ENCODE results near the gene TRMO. TPM values are rescaled to one million over a fixed set of nuclear protein-coding genes. Genes with fewer than 3 reads are reported as not detected.

The TRMO gene
- total and polyA plus RNA-seq, 9 of the 15 experiments (the other 6 are each of a cell fraction or from before 2014, with no cell fraction given), result 5.6 to 22.4 (median 16.2) TPM

DNA sequence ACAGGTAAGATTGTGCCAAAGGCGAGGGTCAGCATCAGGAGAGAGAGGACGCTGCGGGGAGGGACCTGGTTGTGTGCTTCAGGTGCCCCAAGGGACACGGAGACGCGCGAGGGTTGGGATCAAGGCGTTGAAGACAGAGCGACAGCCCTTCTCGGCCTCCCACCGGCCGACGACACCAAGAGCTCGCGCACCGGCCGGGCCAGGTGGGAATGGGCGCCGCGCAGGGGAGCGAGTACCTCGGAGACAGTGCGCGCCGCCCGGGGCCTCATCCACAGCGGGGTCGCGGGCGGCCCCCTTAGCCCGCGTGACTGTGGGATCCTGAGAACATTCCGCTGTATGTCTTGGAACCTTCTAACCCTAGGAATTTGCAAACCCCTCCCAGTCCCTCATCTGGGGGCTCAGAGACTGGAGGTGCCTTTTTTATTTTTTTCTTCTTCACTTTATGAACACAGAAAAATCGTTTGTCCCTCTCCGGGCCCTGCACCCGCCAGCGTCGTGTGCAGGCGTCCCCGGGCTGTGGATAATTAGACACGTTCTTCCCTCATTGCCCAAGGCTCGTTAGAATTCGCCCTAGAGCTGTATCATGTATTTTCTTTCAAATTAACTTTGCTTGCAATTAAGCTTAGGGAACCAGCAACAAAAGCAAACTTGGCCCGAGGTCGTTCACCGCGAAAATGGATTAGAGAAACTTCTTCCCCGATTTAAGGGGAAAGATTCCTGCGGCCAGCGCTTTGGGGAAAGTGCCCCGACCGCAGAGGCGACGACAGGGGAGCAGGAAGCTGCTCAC, 64.5 kb downstream of the TRMO start:
- TF ChIP-seq ZNF212 (CRISPR knock-in tag; IDR thresholded peaks at IDR 0.05), result no peak
- no peak for TF ChIP-seq BRD9 (IDR thresholded peaks at IDR 0.05; ENCODE audit: low read depth, partially characterized antibody)
- TF ChIP-seq, protein P1, sequence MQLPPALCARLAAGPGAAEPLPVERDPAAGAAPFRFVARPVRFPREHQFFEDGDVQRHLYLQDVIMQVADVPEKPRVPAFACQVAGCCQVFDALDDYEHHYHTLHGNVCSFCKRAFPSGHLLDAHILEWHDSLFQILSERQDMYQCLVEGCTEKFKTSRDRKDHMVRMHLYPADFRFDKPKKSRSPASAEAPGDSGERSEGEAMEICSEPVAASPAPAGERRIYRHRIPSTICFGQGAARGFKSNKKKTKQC (CRISPR knock-in tag; IDR thresholded peaks at IDR 0.05), result no peak
- no peak for TF ChIP-seq HNRNPL (IDR thresholded peaks at IDR 0.05; ENCODE audit: low read depth, low read length)
- no peak for TF ChIP-seq NONO (IDR thresholded peaks at IDR 0.05; ENCODE audit: low read depth in 2 of 2, low read length in 1 of 2)
- no peak for TF ChIP-seq ZNF124 (CRISPR knock-in tag; IDR thresholded peaks at IDR 0.05)
- no peak for TF ChIP-seq TSC22D4 (tag; IDR thresholded peaks at IDR 0.05)
- TF ChIP-seq, protein P2, sequence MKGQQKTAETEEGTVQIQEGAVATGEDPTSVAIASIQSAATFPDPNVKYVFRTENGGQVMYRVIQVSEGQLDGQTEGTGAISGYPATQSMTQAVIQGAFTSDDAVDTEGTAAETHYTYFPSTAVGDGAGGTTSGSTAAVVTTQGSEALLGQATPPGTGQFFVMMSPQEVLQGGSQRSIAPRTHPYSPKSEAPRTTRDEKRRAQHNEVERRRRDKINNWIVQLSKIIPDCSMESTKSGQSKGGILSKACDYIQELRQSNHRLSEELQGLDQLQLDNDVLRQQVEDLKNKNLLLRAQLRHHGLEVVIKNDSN (CRISPR knock-in tag; IDR thresholded peaks at IDR 0.05), result no peak
- TF ChIP-seq, protein P3, sequence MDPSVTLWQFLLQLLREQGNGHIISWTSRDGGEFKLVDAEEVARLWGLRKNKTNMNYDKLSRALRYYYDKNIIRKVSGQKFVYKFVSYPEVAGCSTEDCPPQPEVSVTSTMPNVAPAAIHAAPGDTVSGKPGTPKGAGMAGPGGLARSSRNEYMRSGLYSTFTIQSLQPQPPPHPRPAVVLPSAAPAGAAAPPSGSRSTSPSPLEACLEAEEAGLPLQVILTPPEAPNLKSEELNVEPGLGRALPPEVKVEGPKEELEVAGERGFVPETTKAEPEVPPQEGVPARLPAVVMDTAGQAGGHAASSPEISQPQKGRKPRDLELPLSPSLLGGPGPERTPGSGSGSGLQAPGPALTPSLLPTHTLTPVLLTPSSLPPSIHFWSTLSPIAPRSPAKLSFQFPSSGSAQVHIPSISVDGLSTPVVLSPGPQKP (CRISPR knock-in tag; IDR thresholded peaks at IDR 0.05), result no peak
- no peak for TF ChIP-seq SRSF1 (IDR thresholded peaks at IDR 0.05; ENCODE audit: low read depth, low read length)
- TF ChIP-seq, protein P4, sequence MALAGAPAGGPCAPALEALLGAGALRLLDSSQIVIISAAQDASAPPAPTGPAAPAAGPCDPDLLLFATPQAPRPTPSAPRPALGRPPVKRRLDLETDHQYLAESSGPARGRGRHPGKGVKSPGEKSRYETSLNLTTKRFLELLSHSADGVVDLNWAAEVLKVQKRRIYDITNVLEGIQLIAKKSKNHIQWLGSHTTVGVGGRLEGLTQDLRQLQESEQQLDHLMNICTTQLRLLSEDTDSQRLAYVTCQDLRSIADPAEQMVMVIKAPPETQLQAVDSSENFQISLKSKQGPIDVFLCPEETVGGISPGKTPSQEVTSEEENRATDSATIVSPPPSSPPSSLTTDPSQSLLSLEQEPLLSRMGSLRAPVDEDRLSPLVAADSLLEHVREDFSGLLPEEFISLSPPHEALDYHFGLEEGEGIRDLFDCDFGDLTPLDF (CRISPR knock-in tag; IDR thresholded peaks at IDR 0.05), result no peak
- no peak for TF ChIP-seq POLR2A (conservative IDR thresholded peaks at IDR 0.05)
- no peak for TF ChIP-seq ZC3H4 (CRISPR knock-in tag; IDR thresholded peaks at IDR 0.05; ENCODE audit: borderline replicate concordance)
- TF ChIP-seq C11orf30 (IDR thresholded peaks at IDR 0.05; ENCODE audit: low read depth), result no peak
- TF ChIP-seq CC2D1A (IDR thresholded peaks at IDR 0.05), result no peak
- intact Hi-C loops (cut with micrococcal nuclease) (no loop called here), in situ Hi-C loops (cut with MboI) (no loop called here)
- no peak overlapping the region for H3K4me2 ChIP-seq (ENCODE audit: insufficient read depth, low read length)
- no peaks in the 10 kb centered on the region for H3K79me2 ChIP-seq (ENCODE audit: control insufficient read depth, insufficient read depth, low read length)
- POLR2A ChIA-PET, result interaction anchor here (0.6 to 0.7 kb wide), 2 partner anchors 291 to 795 kb away, joined by 3 to 4 read pairs; no protein-coding TSS in a partner anchor
- no peaks in the 10 kb centered on the region for H3K36me3 ChIP-seq (ENCODE audit: control insufficient read depth, insufficient read depth, low read length)
- no peaks in the 10 kb centered on the region for H4K20me1 ChIP-seq (replicated peaks; ENCODE audit: control insufficient read depth, insufficient read depth, low read length)
- no peaks in the 10 kb centered on the region for H3K9me1 ChIP-seq (ENCODE audit: control insufficient read depth, insufficient read depth, low read length)
- ATAC-seq (no peak; the same call in 2 of the 3 replicates), FAIRE-seq (no peak), DNase-seq (ENCODE audit: extremely low read depth in 1 of 4, low spot score in 3 of 4) (no peak)
- H3K4me3 ChIP-seq, result no peak overlapping the region
- peaks cover 0 to 8% of the 10 kb centered on the region in 2 experiments; a peak in 1 of 5 replicates for H3K4me1 ChIP-seq (replicated peaks in 1 of 2; ENCODE audit: control insufficient read depth in 2 of 2, insufficient read depth in 2 of 2, low read length in 2 of 2)
- H3K27me3 ChIP-seq (ENCODE audit: control insufficient read depth in 2 of 2, insufficient read depth in 2 of 2, low read length in 2 of 2), result peaks cover 45 to 64% of the 10 kb centered on the region in 2 experiments
- H3K9me3 ChIP-seq (replicated peaks; ENCODE audit: control insufficient read depth, insufficient read depth, low read depth, low read length), result no peaks in the 10 kb centered on the region
- CTCF ChIA-PET (ENCODE audit: low intra/inter-chr PET ratio), result no interaction called here
- H2AFZ ChIP-seq (ENCODE audit: low read depth, low read length), result no peak overlapping the region
- WGBS (ENCODE audit: insufficient coverage, low coverage, missing lambda C conversion rate), result 12% methylated on average over 51 of the region's 54 CpGs
- BruUV-seq (replicated peaks), result no TSS peak
- H3K27ac ChIP-seq (ENCODE audit: extremely low read depth, low read depth, low read length), result no peak overlapping the region
- no peak overlapping the region; a peak in 1 of 4 replicates for H3K9ac ChIP-seq (ENCODE audit: insufficient read depth in 1 of 2, low read depth in 2 of 2, low read length in 2 of 2)
